RWPE2 (cell line): ENCODE measurements around the gene KDM4C.
"Not testable (repeated sequence)": the region's sequence is repeated elsewhere in the genome, so short reads cannot be mapped to it uniquely, and the experiment has no call there.

Experiments used
- ATAC-seq: fragments of 200-7000 bp; cut with Tn5 transposase; 3 replicates; pipeline ENCODE4 v1.9.1; 2021; ENCODE audit warnings: low read depth
- DNase-seq: peaks from one replicate; pipeline ENCODE4 v3.0.0-alpha.2; 2020; ENCODE audit warnings: low spot score
- H3K27ac ChIP-seq: fragments of 450-650 bp; 2 replicates; pipeline ENCODE4 v1.5.1; 2017; ENCODE audit warnings: mild to moderate bottlenecking; ENCODE audit not compliant: poor library complexity, severe bottlenecking
- H3K27me3 ChIP-seq: fragments of 250-450 bp; sonication (Bioruptor Pico); 2 replicates; pipeline ENCODE4 v1.5.1; 2021; ENCODE audit warnings: mild to moderate bottlenecking, moderate library complexity; ENCODE audit not compliant: insufficient read depth, poor library complexity, severe bottlenecking
- H3K36me3 ChIP-seq: fragments of 250-450 bp; sonication (Bioruptor Pico); 2 replicates; pipeline ENCODE4 v1.5.1; 2020; ENCODE audit warnings: low read depth, mild to moderate bottlenecking, moderate library complexity
- H3K4me1 ChIP-seq: fragments of 250-450 bp; sonication (Bioruptor Pico); 2 replicates; pipeline ENCODE4 v1.5.1; 2021; ENCODE audit warnings: mild to moderate bottlenecking, moderate library complexity; ENCODE audit not compliant: insufficient read depth, poor library complexity, severe bottlenecking
- H3K4me3 ChIP-seq: fragments of 250-450 bp; sonication (Bioruptor Pico); 2 replicates; pipeline ENCODE4 v1.5.1; 2021; ENCODE audit warnings: mild to moderate bottlenecking, moderate library complexity; ENCODE audit not compliant: severe bottlenecking
- H3K9me3 ChIP-seq: fragments of 250-450 bp; sonication (Bioruptor Pico); 2 replicates; pipeline ENCODE4 v1.5.1; 2021; ENCODE audit warnings: mild to moderate bottlenecking, moderate library complexity; ENCODE audit not compliant: severe bottlenecking
- TF ChIP-seq, protein P1 (sequence below): fragments of 450-650 bp; IDR thresholded peaks from one replicate; pipeline ENCODE4 v1.5.1; 2017; ENCODE audit warnings: mild to moderate bottlenecking, moderate library complexity; ENCODE audit not compliant: poor library complexity, severe bottlenecking

KDM4C gene

DNA sequence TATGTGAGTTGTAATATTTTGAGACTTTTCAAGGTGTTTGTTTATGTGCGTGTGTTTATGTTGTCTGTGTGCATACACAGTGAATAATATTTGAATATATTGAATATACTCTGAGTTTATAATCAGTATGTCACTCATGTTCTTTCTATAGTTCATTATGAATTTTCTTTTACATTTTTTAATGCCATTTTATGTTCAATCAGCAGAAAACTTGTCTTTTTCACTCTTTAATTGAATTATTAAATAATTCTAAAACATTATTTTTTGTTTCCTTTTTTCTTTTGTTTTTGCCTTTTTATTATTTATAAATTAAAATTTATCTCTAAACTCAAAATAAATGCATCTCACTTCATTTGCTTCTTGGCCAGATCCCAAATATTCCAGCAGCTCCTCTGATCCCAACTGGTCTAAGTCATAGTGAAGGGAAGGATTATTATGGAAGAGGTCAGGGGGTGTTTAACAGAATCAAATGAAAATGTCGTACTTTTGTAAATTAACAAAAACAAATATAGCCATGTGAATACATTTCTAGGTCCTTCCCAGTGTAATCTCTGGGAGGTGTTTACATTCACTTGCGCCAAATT lies 188.9 kb downstream of the KDM4C start:
- H3K36me3 ChIP-seq: no peaks in the 10 kb centered on the region
- H3K27me3 ChIP-seq: no peaks in the 10 kb centered on the region
- no peak for ATAC-seq
- no peaks in the 10 kb centered on the region for H3K9me3 ChIP-seq
- DNase-seq: no peak
- TF ChIP-seq, protein P1, sequence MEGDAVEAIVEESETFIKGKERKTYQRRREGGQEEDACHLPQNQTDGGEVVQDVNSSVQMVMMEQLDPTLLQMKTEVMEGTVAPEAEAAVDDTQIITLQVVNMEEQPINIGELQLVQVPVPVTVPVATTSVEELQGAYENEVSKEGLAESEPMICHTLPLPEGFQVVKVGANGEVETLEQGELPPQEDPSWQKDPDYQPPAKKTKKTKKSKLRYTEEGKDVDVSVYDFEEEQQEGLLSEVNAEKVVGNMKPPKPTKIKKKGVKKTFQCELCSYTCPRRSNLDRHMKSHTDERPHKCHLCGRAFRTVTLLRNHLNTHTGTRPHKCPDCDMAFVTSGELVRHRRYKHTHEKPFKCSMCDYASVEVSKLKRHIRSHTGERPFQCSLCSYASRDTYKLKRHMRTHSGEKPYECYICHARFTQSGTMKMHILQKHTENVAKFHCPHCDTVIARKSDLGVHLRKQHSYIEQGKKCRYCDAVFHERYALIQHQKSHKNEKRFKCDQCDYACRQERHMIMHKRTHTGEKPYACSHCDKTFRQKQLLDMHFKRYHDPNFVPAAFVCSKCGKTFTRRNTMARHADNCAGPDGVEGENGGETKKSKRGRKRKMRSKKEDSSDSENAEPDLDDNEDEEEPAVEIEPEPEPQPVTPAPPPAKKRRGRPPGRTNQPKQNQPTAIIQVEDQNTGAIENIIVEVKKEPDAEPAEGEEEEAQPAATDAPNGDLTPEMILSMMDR: no peak
- no peak overlapping the region for H3K27ac ChIP-seq
- H3K4me1 ChIP-seq: peaks cover 19% of the 10 kb centered on the region
- H3K4me3 ChIP-seq: no peak overlapping the region

DNA sequence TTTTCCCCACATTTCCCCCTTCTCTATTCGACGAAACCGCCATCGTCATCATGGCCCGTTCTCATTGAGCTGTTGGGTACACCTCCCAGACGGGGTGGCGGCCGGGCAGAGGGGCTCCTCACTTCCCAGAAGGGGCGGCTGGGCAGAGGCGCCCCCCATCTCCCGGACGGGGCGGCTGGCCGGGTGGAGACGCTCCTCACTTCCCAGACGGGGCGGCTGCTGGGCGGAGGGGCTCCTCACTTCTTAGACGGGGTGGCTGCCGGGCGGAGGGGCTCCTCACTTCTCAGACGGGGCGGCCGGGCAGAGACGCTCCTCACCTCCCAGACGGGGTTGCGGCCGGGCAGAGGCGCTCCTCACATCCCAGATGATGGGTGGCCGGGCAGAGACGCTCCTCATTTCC lies 191.1 kb downstream of the KDM4C start:
- not testable (repeated sequence) for DNase-seq, H3K4me3 ChIP-seq, H3K36me3 ChIP-seq, H3K9me3 ChIP-seq, H3K27ac ChIP-seq, H3K27me3 ChIP-seq, ATAC-seq
- peaks cover 16% of the 10 kb centered on the region for H3K4me1 ChIP-seq

DNA sequence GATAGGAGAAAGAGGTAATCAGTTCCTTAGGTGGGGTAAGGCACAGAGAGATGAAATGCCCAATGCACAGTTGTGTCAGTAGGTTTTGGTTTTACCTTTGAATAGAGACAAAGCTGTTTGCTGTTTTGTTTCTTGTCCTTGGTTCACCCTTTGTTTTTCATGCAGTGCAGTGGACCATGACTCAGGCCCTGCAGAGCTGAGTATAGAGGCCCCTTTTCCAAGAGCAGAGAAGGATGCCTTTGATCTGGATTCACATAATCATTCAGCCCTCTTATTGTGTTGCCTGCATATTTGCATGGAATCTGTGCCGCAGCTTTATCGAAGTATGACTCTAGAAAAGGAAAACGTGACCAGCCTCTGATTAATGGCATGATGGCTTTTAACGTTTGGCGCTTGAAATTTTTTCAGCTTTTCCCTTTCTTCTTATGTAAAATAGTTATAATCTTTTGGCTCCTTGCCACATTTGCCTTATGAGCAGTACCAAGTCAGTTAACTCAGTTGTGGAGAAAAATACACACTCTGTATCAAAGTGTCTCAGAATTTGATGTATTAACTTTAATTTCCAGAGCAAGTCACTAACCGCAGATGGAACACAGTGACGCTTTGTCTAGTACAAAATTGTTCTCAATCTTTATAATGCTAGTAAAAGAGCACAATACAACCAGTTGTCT lies 197.6 kb downstream of the KDM4C start:
- no peak for DNase-seq
- TF ChIP-seq, protein P1: no peak
- peak; percentile 50; the same call in 2 of the 3 replicates for ATAC-seq
- Histone ChIP-seq H3K27me3 (no peaks in the 10 kb centered on the region), H3K27ac (no peak overlapping the region), H3K9me3 (no peaks in the 10 kb centered on the region), H3K4me3 (no peak overlapping the region), H3K36me3 (no peaks in the 10 kb centered on the region), H3K4me1 (no peaks in the 10 kb centered on the region)

DNA sequence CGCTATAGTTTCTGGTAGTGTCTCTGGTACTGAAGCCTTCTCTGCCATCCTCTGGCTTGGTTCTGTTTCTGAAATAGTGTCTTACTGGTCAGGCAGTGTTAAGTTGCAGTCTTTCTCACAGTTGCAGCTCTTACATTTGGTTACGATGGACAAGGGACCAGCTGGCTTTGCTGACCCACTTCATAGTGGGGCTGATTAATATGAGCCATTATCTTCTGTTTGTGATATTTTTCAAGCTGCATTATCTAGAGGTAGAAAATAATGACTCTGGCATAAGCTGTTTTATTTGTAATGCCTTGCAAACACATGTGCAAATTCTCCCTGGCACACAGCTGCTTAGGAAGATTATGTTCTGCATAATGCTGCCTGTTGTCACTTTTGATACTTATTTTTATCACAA lies 199.1 kb downstream of the KDM4C start:
- H3K4me1 ChIP-seq: no peaks in the 10 kb centered on the region
- no peak overlapping the region for H3K27ac ChIP-seq
- no peak overlapping the region for H3K4me3 ChIP-seq
- TF ChIP-seq, protein P1: no peak
- H3K9me3 ChIP-seq: no peaks in the 10 kb centered on the region
- ATAC-seq: no peak
- no peaks in the 10 kb centered on the region for H3K36me3 ChIP-seq
- DNase-seq: no peak
- H3K27me3 ChIP-seq: no peaks in the 10 kb centered on the region

DNA sequence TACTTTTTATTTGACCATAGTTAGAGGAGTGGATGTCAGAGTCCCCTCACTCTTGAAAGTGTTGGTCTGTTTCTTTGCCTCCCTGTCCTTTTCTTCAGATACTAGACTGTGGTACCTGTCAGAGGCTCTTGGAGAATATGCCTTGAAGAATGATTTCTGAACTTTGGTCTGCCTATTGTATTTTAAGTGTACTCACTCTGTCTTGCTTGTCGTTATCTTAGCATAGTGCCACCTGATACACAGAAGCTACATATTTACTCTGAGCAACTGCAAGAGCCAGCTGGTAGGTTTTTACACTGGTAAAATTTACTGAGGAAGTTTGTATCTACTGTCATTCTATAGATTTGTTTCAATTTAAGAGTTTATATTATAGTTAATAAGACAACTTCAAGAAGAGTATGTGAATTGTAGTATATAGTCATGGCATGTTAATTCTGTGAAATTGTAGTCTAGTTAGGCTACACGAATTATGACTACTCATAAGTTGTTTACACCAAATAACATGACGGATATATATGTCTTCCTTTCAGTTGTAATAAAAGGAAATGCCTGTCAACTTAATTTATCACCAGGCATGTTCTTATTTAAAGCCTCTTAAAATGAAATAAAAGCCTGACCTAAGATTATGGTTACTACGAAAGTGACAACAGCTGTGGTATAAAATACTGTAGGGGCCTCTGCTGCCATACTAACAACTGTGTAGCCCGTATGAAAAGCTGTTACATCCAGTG lies 201.7 kb downstream of the KDM4C start:
- DNase-seq: no peak
- TF ChIP-seq, protein P1: no peak

More for the DNA sequence above, 201.7 kb downstream of the KDM4C start:
- H3K27ac ChIP-seq: no peak overlapping the region
- no peak overlapping the region for H3K4me3 ChIP-seq
- no peaks in the 10 kb centered on the region for H3K9me3 ChIP-seq
- ATAC-seq: no peak
- no peaks in the 10 kb centered on the region for H3K27me3 ChIP-seq
- no peaks in the 10 kb centered on the region for H3K4me1 ChIP-seq
- H3K36me3 ChIP-seq: no peaks in the 10 kb centered on the region
